Esophagus muscularis mucosa (tissue), 4 donors: Measurements from ENCODE around the gene EP400. TPM values are rescaled to one million over a fixed set of nuclear protein-coding genes. Genes with fewer than 3 reads are reported as not detected.

Experiments
- DNase-seq: peaks from one replicate; pipeline ENCODE4 v3.0.0-alpha.2; 2017; ENCODE audit errors: extremely low spot score
- H3K27ac ChIP-seq, 4 donors: fragments of 200-600 bp; sonication (generic); replicated peaks in 1 of 4; 1 replicate in 3 of 4; 2 replicates in 1 of 4; pipeline ENCODE4 v1.5.1; 2016 to 2019; ENCODE audit warnings: mild to moderate bottlenecking in 1 of 4
- H3K27me3 ChIP-seq, 4 donors: fragments of 200-600 bp; sonication (generic); one replicate each; pipeline versions ENCODE4 v1.5.1 to v1.6.0; 2016 to 2019
- H3K36me3 ChIP-seq, 4 donors: fragments of 200-600 bp; sonication (generic); one replicate each; pipeline ENCODE4 v1.5.1; 2016 to 2019
- H3K4me1 ChIP-seq, 4 donors: fragments of 200-600 bp; sonication (generic); one replicate each; pipeline ENCODE4 v1.5.1; 2016 to 2019
- H3K4me3 ChIP-seq, 4 donors: fragments of 200-600 bp; sonication (generic); 1 replicate in 2 of 4; 2 replicates in 2 of 4; pipeline ENCODE4 v1.5.1; 2016 to 2019; ENCODE audit warnings: mild to moderate bottlenecking in 4 of 4, moderate library complexity in 1 of 4
- H3K9me3 ChIP-seq, 4 donors: fragments of 200-600 bp; sonication (generic); 1 replicate in 3 of 4; 2 replicates in 1 of 4; pipeline ENCODE4 v1.5.1; 2016 to 2019
- CTCF ChIP-seq, 3 experiments: fragments of 200-600 bp in 2 of 3; fragments of 450-650 bp in 1 of 3; sonication (generic) in 2 of 3; IDR thresholded peaks; one replicate each; pipeline ENCODE4 v1.5.1; 2017 to 2019; ENCODE audit warnings: antibody characterized with exemption in 3 of 3, mild to moderate bottlenecking in 2 of 3, moderate library complexity in 1 of 3
- EP300 ChIP-seq: sonication (generic); formaldehyde crosslinking; IDR thresholded peaks from one replicate; pipeline ENCODE4 v1.6.1; 2017; ENCODE audit warnings: antibody characterized with exemption
- POLR2A ChIP-seq: fragments of 450-650 bp; IDR thresholded peaks from one replicate; pipeline ENCODE4 v1.6.1; 2017; ENCODE audit warnings: antibody characterized with exemption, moderate library complexity, mild to moderate bottlenecking, low read depth
- POLR2AphosphoS5 ChIP-seq, 2 donors: sonication (generic); formaldehyde crosslinking; IDR thresholded peaks; one replicate each; pipeline ENCODE4 v1.6.1; 2017; ENCODE audit warnings: antibody characterized with exemption in 2 of 2
- WGBS: methylation state at CpG from one replicate; pipeline ENCODE4 v1.1.5; 2018; 5-methylcytosine and 5-hydroxymethylcytosine counted together
- intact Hi-C: fragments of 100-400 bp; cut with DNase I; formaldehyde crosslinking; loops from one replicate; pipeline ENCODE4 v1.15.1; 2023
- total RNA-seq, 4 donors: library from RNA; depleted of rRNA; stranded (reverse); fragments of >200 nt; gene quantifications; one replicate each; pipeline versions ENCODE4 v1.1.0 to v1.2.1, GENCODE V29; 2016

EP400 gene
- total RNA-seq, 4 donors from 2014 or later: 16.9 to 31.1 (median 22.4) TPM

GRCh38 chr12:132108211-132108832 lies 158.6 kb downstream of the EP400 start:
- TF ChIP-seq POLR2A (no peak), EP300 (no peak), CTCF (IDR thresholded peaks at IDR 0.05) (no peak), POLR2AphosphoS5 (IDR thresholded peaks at IDR 0.05) (no peak)
- 78% methylated on average over 15 of the region's 16 CpGs for WGBS
- no peak overlapping the region for H3K27ac ChIP-seq
- DNase-seq: no peak
- no peaks in the 10 kb centered on the region for H3K27me3 ChIP-seq
- peaks cover 28 to 89% (median 57%) of the 10 kb centered on the region in 4 donors for H3K36me3 ChIP-seq
- intact Hi-C loops: no loop called here
- no peak overlapping the region for H3K4me3 ChIP-seq
- no peaks in the 10 kb centered on the region for H3K4me1 ChIP-seq
- no peaks in the 10 kb centered on the region for H3K9me3 ChIP-seq

GRCh38 chr12:132109741-132110140 lies 160.0 kb downstream of the EP400 start:
- Histone ChIP-seq H3K27me3 (no peaks in the 10 kb centered on the region), H3K4me1 (no peaks in the 10 kb centered on the region), H3K4me3 (no peak overlapping the region), H3K27ac (no peak overlapping the region), H3K36me3 (peaks cover 36 to 95% (median 65%) of the 10 kb centered on the region in 4 donors), H3K9me3 (no peaks in the 10 kb centered on the region)
- intact Hi-C loops: no loop called here
- TF ChIP-seq EP300 (no peak), POLR2A (no peak), CTCF (IDR thresholded peaks at IDR 0.05) (no peak), POLR2AphosphoS5 (IDR thresholded peaks at IDR 0.05) (no peak)
- no peak for DNase-seq
- WGBS: 91% methylated on average over 8 of the region's 8 CpGs

- H3K4me1 ChIP-seq: no peaks in the 10 kb centered on the region
- intact Hi-C loops: no loop called here
- TF ChIP-seq POLR2A (no peak), CTCF (IDR thresholded peaks at IDR 0.05) (no peak), EP300 (no peak), POLR2AphosphoS5 (IDR thresholded peaks at IDR 0.05) (no peak)
- H3K4me3 ChIP-seq: no peak overlapping the region
- no peaks in the 10 kb centered on the region for H3K9me3 ChIP-seq
- H3K27ac ChIP-seq: no peak overlapping the region
- DNase-seq: no peak
- peaks cover 46 to 96% (median 67%) of the 10 kb centered on the region in 4 donors for H3K36me3 ChIP-seq
- no peaks in the 10 kb centered on the region for H3K27me3 ChIP-seq
- 100% methylated on average over 3 of the region's 3 CpGs for whole genome bisulfite sequencing
Observed at GRCh38 chr12:132110677-132111076, 160.9 kb downstream of the EP400 start.

- DNase-seq: no peak
- TF ChIP-seq POLR2AphosphoS5 (IDR thresholded peaks at IDR 0.05): no peak
- TF ChIP-seq POLR2A: no peak
- TF ChIP-seq CTCF (IDR thresholded peaks at IDR 0.05): no peak
- no peak for TF ChIP-seq EP300
- no peaks in the 10 kb centered on the region for H3K4me1 ChIP-seq
- peaks cover 48 to 96% (median 74%) of the 10 kb centered on the region in 4 donors for H3K36me3 ChIP-seq
- no peak overlapping the region for H3K4me3 ChIP-seq
- intact Hi-C loops: no loop called here
- H3K9me3 ChIP-seq: no peaks in the 10 kb centered on the region
- 84% methylated on average over 19 of the region's 19 CpGs for WGBS
- no peaks in the 10 kb centered on the region for H3K27me3 ChIP-seq
- no peak overlapping the region for H3K27ac ChIP-seq
Observed at GRCh38 chr12:132111654-132112304, 162.0 kb downstream of the EP400 start.
